ENCODE measurements around the gene NEFH.

DNA sequence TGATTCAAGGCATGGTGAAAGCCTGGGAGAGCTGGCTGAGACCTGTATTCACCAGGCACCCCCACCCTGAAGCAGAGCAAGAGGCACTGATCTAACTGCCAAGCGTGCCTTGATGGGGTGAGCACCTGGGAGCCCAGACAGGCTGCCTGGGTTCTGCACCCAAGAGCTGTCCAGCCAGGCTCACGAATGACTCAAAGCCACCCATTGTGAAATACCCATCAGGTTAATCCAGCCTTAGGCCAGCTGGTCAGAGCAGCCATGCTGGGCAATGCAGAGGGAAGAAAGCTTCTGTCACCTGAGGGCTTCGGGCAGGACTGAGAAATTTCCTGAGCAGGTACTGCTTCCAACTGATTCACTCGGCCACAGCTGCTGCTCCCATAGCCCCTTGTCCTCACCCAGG, 51.4 kb downstream of the NEFH start:
- TF ChIP-seq, protein P1, sequence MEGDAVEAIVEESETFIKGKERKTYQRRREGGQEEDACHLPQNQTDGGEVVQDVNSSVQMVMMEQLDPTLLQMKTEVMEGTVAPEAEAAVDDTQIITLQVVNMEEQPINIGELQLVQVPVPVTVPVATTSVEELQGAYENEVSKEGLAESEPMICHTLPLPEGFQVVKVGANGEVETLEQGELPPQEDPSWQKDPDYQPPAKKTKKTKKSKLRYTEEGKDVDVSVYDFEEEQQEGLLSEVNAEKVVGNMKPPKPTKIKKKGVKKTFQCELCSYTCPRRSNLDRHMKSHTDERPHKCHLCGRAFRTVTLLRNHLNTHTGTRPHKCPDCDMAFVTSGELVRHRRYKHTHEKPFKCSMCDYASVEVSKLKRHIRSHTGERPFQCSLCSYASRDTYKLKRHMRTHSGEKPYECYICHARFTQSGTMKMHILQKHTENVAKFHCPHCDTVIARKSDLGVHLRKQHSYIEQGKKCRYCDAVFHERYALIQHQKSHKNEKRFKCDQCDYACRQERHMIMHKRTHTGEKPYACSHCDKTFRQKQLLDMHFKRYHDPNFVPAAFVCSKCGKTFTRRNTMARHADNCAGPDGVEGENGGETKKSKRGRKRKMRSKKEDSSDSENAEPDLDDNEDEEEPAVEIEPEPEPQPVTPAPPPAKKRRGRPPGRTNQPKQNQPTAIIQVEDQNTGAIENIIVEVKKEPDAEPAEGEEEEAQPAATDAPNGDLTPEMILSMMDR (IDR thresholded peaks at IDR 0.05) = no peak
- TF ChIP-seq EZH2phosphoT487 (IDR thresholded peaks at IDR 0.05) (no peak), EZH2 (IDR thresholded peaks at IDR 0.05) (no peak)
